ENCODE results near the gene TMCO6.

DNA sequence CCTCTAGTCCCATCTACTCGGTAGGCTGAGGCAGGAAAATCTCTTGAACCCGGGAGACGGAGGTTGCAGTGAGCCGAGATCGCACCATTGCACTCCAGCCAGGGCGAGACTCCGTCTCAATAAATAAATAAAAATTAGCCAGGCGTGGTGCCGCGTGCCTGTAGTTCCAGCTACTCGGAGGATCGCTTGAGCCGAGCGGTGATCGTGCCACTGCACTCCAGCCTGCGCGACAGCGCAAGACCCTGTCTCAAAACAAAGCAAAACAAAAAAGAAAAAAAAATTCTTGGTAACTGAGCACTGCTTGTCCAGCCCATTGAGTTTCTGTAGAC lies 24.7 kb downstream of the TMCO6 start:
- TF ChIP-seq, protein P1, sequence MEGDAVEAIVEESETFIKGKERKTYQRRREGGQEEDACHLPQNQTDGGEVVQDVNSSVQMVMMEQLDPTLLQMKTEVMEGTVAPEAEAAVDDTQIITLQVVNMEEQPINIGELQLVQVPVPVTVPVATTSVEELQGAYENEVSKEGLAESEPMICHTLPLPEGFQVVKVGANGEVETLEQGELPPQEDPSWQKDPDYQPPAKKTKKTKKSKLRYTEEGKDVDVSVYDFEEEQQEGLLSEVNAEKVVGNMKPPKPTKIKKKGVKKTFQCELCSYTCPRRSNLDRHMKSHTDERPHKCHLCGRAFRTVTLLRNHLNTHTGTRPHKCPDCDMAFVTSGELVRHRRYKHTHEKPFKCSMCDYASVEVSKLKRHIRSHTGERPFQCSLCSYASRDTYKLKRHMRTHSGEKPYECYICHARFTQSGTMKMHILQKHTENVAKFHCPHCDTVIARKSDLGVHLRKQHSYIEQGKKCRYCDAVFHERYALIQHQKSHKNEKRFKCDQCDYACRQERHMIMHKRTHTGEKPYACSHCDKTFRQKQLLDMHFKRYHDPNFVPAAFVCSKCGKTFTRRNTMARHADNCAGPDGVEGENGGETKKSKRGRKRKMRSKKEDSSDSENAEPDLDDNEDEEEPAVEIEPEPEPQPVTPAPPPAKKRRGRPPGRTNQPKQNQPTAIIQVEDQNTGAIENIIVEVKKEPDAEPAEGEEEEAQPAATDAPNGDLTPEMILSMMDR (IDR thresholded peaks at IDR 0.05) = no peak
- TF ChIP-seq ZNF671 (CRISPR knock-in tag; IDR thresholded peaks at IDR 0.05) (no peak), SMAD4 (CRISPR knock-in tag; IDR thresholded peaks at IDR 0.05) (no peak), TEAD4 (CRISPR knock-in tag; IDR thresholded peaks at IDR 0.05) (no peak)
- TF ChIP-seq, protein P2, sequence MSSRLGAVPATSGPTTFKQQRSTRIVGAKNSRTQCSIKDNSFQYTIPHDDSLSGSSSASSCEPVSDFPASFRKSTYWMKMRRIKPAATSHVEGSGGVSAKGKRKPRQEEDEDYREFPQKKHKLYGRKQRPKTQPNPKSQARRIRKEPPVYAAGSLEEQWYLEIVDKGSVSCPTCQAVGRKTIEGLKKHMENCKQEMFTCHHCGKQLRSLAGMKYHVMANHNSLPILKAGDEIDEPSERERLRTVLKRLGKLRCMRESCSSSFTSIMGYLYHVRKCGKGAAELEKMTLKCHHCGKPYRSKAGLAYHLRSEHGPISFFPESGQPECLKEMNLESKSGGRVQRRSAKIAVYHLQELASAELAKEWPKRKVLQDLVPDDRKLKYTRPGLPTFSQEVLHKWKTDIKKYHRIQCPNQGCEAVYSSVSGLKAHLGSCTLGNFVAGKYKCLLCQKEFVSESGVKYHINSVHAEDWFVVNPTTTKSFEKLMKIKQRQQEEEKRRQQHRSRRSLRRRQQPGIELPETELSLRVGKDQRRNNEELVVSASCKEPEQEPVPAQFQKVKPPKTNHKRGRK (CRISPR knock-in tag; IDR thresholded peaks at IDR 0.05; ENCODE audit: borderline replicate concordance) = no peak
- TF ChIP-seq, protein P3, sequence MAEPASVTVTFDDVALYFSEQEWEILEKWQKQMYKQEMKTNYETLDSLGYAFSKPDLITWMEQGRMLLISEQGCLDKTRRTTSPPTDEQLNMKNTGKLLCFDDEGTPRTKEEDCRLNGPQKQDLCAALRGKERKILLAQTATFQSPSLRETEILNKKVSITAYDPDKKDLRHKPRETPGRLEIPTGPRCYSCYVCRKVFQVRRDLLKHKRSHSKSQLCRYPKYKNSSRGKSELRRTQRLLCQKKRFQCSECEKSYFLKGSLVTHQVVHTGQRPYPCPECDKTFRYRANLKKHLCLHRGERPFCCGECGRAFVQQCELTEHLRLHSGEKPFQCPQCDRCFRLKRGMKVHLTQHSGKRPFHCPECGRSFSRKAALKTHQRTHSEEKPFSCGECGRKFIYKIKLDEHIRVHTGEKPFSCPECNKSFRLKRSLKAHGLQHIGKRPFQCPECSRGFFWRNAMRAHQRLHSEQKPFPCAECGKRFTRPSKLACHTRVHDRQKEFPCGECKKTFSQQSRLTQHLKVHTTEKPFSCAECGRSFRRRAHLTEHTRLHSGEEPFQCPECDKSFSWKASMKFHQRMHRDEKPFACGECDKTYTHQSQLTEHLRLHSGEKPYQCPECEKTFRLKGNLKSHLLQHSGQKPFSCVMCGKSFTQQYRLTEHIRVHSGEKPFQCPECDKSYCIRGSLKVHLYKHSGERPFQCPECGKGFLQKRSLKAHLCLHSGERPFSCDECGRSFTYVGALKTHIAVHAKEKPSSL (CRISPR knock-in tag; conservative IDR thresholded peaks at IDR 0.05) = no peak
- TF ChIP-seq, protein P4, sequence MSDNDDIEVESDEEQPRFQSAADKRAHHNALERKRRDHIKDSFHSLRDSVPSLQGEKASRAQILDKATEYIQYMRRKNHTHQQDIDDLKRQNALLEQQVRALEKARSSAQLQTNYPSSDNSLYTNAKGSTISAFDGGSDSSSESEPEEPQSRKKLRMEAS (CRISPR knock-in tag; IDR thresholded peaks at IDR 0.05) = no peak
- TF ChIP-seq, protein P5, sequence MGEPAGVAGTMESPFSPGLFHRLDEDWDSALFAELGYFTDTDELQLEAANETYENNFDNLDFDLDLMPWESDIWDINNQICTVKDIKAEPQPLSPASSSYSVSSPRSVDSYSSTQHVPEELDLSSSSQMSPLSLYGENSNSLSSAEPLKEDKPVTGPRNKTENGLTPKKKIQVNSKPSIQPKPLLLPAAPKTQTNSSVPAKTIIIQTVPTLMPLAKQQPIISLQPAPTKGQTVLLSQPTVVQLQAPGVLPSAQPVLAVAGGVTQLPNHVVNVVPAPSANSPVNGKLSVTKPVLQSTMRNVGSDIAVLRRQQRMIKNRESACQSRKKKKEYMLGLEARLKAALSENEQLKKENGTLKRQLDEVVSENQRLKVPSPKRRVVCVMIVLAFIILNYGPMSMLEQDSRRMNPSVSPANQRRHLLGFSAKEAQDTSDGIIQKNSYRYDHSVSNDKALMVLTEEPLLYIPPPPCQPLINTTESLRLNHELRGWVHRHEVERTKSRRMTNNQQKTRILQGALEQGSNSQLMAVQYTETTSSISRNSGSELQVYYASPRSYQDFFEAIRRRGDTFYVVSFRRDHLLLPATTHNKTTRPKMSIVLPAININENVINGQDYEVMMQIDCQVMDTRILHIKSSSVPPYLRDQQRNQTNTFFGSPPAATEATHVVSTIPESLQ (CRISPR knock-in tag; IDR thresholded peaks at IDR 0.05) = no peak
- TF ChIP-seq, protein P6, sequence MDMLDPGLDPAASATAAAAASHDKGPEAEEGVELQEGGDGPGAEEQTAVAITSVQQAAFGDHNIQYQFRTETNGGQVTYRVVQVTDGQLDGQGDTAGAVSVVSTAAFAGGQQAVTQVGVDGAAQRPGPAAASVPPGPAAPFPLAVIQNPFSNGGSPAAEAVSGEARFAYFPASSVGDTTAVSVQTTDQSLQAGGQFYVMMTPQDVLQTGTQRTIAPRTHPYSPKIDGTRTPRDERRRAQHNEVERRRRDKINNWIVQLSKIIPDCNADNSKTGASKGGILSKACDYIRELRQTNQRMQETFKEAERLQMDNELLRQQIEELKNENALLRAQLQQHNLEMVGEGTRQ (CRISPR knock-in tag; IDR thresholded peaks at IDR 0.05) = no peak
- TF ChIP-seq, protein P7, sequence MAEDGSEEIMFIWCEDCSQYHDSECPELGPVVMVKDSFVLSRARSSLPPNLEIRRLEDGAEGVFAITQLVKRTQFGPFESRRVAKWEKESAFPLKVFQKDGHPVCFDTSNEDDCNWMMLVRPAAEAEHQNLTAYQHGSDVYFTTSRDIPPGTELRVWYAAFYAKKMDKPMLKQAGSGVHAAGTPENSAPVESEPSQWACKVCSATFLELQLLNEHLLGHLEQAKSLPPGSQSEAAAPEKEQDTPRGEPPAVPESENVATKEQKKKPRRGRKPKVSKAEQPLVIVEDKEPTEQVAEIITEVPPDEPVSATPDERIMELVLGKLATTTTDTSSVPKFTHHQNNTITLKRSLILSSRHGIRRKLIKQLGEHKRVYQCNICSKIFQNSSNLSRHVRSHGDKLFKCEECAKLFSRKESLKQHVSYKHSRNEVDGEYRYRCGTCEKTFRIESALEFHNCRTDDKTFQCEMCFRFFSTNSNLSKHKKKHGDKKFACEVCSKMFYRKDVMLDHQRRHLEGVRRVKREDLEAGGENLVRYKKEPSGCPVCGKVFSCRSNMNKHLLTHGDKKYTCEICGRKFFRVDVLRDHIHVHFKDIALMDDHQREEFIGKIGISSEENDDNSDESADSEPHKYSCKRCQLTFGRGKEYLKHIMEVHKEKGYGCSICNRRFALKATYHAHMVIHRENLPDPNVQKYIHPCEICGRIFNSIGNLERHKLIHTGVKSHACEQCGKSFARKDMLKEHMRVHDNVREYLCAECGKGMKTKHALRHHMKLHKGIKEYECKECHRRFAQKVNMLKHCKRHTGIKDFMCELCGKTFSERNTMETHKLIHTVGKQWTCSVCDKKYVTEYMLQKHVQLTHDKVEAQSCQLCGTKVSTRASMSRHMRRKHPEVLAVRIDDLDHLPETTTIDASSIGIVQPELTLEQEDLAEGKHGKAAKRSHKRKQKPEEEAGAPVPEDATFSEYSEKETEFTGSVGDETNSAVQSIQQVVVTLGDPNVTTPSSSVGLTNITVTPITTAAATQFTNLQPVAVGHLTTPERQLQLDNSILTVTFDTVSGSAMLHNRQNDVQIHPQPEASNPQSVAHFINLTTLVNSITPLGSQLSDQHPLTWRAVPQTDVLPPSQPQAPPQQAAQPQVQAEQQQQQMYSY (CRISPR knock-in tag; IDR thresholded peaks at IDR 0.05) = no peak
